ENCODE results near the gene ACTN1. TPM values are rescaled to one million over a fixed set of nuclear protein-coding genes. Genes with fewer than 3 reads are reported as not detected.

The ACTN1 gene
- total and polyA plus RNA-seq, 2 of the 8 experiments (the other 6 are each of a cell fraction or from before 2014, with no cell fraction given) = 236 to 262 TPM

GRCh38 chr14:68874746-68875155 is 104.4 kb downstream of the ACTN1 start (continued):
- TF ChIP-seq KDM1A (IDR thresholded peaks at IDR 0.05; ENCODE audit: borderline replicate concordance, low read length) (no peak), JUN (IDR thresholded peaks at IDR 0.05; ENCODE audit: low read depth, low read length) (no peak)

Data from H1 (cell line).